ENCODE data around the gene FAM234B.

DNA sequence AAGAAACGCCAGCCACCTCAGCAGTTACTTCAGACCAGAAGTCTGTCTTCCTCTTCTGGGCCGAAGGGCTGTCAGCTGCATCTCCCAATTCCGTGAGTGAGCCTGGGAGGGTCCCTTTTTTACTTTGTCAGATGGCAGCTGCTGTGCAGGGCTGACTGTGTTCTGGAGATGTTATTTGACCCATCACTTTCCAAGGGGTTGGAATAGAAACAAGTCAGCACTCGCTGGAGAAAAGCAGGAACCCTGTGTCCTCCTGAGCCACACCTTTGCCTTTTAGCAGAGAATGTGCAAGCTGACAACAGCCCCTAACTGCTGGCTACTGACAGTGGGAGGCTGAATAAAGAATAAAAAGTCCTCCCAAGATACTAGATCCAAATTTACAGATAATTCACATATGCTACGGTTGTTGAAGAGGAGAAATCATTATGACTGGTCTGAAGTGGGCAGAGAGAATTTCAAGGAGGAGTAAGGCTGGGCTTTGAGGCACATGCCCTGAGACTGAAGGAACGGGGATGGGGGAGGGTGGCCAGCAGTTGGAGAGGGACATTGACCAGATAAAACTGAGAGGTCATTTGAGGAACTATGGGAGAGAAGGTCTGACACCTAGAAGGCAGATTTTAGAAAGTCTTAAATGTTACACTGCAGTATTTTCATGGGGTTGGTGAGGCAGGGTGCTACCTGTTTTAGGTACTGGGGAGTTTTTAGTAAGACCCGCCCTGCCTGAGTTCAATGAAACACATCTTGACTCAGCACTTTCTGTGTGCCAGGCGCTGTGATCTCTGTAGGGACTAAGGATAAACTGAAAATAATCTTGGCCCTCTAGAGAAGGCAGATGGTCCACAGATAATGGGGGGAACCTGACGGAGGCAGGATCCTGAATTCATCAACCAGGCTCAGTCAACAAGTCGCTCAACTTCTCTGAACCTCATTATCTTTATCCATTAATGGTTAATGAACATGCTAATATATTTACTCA lies 27.4 kb downstream of the FAM234B start:
- TF ChIP-seq CTCF (IDR thresholded peaks at IDR 0.05) (no peak), POLR2A (IDR thresholded peaks at IDR 0.05) (no peak)
